H9 (cell line): ENCODE measurements around the gene NAV1. TPM values are rescaled to one million over a fixed set of nuclear protein-coding genes. Genes with fewer than 3 reads are reported as not detected.

Source experiments
- DNase-seq: peaks from one replicate; pipeline ENCODE4 v3.0.0-alpha.2; 2017
- H2AFZ ChIP-seq: one replicate; pipeline ENCODE4 v1.6.1; 2013; ENCODE audit warnings: mild to moderate bottlenecking, low read length, control low read depth, moderate library complexity
- H2AK5ac ChIP-seq: 2 replicates; pipeline ENCODE4 v1.6.1; 2013; ENCODE audit warnings: low read length, control low read depth, mixed read lengths; ENCODE audit not compliant: insufficient read length
- H2BK120ac ChIP-seq: one replicate; pipeline ENCODE4 v1.6.1; 2013; ENCODE audit warnings: low read depth, mild to moderate bottlenecking, low read length, control low read depth, inconsistent platforms; ENCODE audit not compliant: poor library complexity, severe bottlenecking
- H2BK12ac ChIP-seq: 2 replicates; pipeline ENCODE4 v1.6.1; 2013; ENCODE audit warnings: low read length, control low read depth, mixed read lengths, low read depth; ENCODE audit not compliant: insufficient read length
- H2BK15ac ChIP-seq: 2 replicates; pipeline ENCODE4 v1.6.1; 2013; ENCODE audit warnings: low read depth, low read length, control low read depth
- H2BK20ac ChIP-seq: one replicate; pipeline ENCODE4 v1.6.1; 2013; ENCODE audit warnings: low read depth, mild to moderate bottlenecking, low read length, control low read depth, inconsistent platforms; ENCODE audit not compliant: poor library complexity, severe bottlenecking
- H2BK5ac ChIP-seq: 2 replicates; pipeline ENCODE4 v1.6.1; 2013; ENCODE audit warnings: low read length, control low read depth, mixed read lengths; ENCODE audit not compliant: insufficient read length
- H3K14ac ChIP-seq: 2 replicates; pipeline ENCODE4 v1.6.1; 2013; ENCODE audit warnings: low read length, control low read depth; ENCODE audit not compliant: insufficient read depth
- H3K18ac ChIP-seq: 2 replicates; pipeline ENCODE4 v1.6.1; 2013; ENCODE audit warnings: low read depth, mild to moderate bottlenecking, mixed read lengths, low read length, control low read depth; ENCODE audit not compliant: insufficient read length
- H3K23ac ChIP-seq: 2 replicates; pipeline ENCODE4 v1.6.1; 2013; ENCODE audit warnings: low read length, control low read depth, mixed read lengths, low read depth; ENCODE audit not compliant: insufficient read length
- H3K23me2 ChIP-seq: 2 replicates; pipeline ENCODE4 v1.6.1; 2013; ENCODE audit warnings: low read depth, mild to moderate bottlenecking, mixed read lengths, low read length, control low read depth; ENCODE audit not compliant: insufficient read length, poor library complexity, severe bottlenecking
- H3K27ac ChIP-seq: 2 replicates; pipeline ENCODE4 v1.5.1; 2013; ENCODE audit warnings: low read length, control low read depth, mixed read lengths, low read depth; ENCODE audit not compliant: insufficient read length
- H3K27me3 ChIP-seq: 2 replicates; pipeline ENCODE4 v1.6.1; 2013; ENCODE audit warnings: low read length, control low read depth, inconsistent platforms; ENCODE audit not compliant: insufficient read depth
- H3K4ac ChIP-seq: 2 replicates; pipeline ENCODE4 v1.6.1; 2013; ENCODE audit warnings: low read depth, mild to moderate bottlenecking, control low read depth, inconsistent platforms, low read length, moderate library complexity
- H3K4me1 ChIP-seq: 2 replicates; pipeline ENCODE4 v1.6.1; 2013; ENCODE audit warnings: low read length, control low read depth, inconsistent platforms; ENCODE audit not compliant: insufficient read depth
- H3K4me2 ChIP-seq: 2 replicates; pipeline ENCODE4 v1.6.1; 2013; ENCODE audit warnings: low read length, control low read depth, mixed read lengths; ENCODE audit not compliant: insufficient read length, insufficient read depth
- H3K56ac ChIP-seq: 2 replicates; pipeline ENCODE4 v1.6.1; 2013; ENCODE audit warnings: low read depth, mild to moderate bottlenecking, mixed read lengths, low read length, control low read depth; ENCODE audit not compliant: insufficient read length
- H3K79me1 ChIP-seq: 2 replicates; pipeline ENCODE4 v1.6.1; 2013; ENCODE audit warnings: low read depth, mild to moderate bottlenecking, moderate library complexity, low read length, control low read depth, inconsistent platforms; ENCODE audit not compliant: insufficient read depth, poor library complexity, severe bottlenecking
- H3K79me2 ChIP-seq: 2 replicates; pipeline ENCODE4 v1.6.1; 2013; ENCODE audit warnings: low read length, control low read depth, inconsistent platforms; ENCODE audit not compliant: insufficient read depth
- H3K9ac ChIP-seq: 2 replicates; pipeline ENCODE4 v1.6.1; 2013; ENCODE audit warnings: low read length, control low read depth, mixed read lengths; ENCODE audit not compliant: insufficient read length; ENCODE audit errors: extremely low read depth
- H3K9me3 ChIP-seq: one replicate; pipeline ENCODE4 v1.6.1; 2013; ENCODE audit warnings: low read depth, low read length, inconsistent platforms; ENCODE audit not compliant: control insufficient read depth
- H3T11ph ChIP-seq: one replicate; pipeline ENCODE4 v1.6.1; 2013; ENCODE audit warnings: mild to moderate bottlenecking, low read length, control low read depth, inconsistent platforms
- H4K20me1 ChIP-seq: one replicate; pipeline ENCODE4 v1.6.1; 2013; ENCODE audit not compliant: control insufficient read depth, insufficient read length, insufficient read depth
- H4K5ac ChIP-seq: 2 replicates; pipeline ENCODE4 v1.6.1; 2013; ENCODE audit warnings: low read depth, mild to moderate bottlenecking, mixed read lengths, low read length, control low read depth; ENCODE audit not compliant: insufficient read length
- H4K8ac ChIP-seq: replicated peaks from 2 replicates; pipeline ENCODE4 v1.6.1; 2013; ENCODE audit warnings: low read length, control low read depth, mixed read lengths, low read depth; ENCODE audit not compliant: insufficient read length
- H4K91ac ChIP-seq: 2 replicates; pipeline ENCODE4 v1.6.1; 2013; ENCODE audit warnings: low read depth, mild to moderate bottlenecking, moderate library complexity, mixed read lengths, low read length, control low read depth; ENCODE audit not compliant: insufficient read length
- H3K27ac Mint-ChIP-seq, 3 experiments: 2 replicates in 2 of 3; 3 replicates in 1 of 3; pipeline ENCODE4 v1.8.0; 2020 to 2021; ENCODE audit warnings: mixed read lengths in 3 of 3, mild to moderate bottlenecking in 1 of 3, moderate library complexity in 1 of 3
- H3K27me3 Mint-ChIP-seq: 2 replicates; pipeline ENCODE4 v1.8.0; 2021; ENCODE audit warnings: low read depth, mild to moderate bottlenecking, moderate library complexity, mixed read lengths
- H3K36me3 Mint-ChIP-seq, 3 experiments: 2 replicates in 2 of 3; 3 replicates in 1 of 3; pipeline ENCODE4 v1.8.0; 2020 to 2021; ENCODE audit warnings: low read depth in 3 of 3, mixed read lengths in 3 of 3; ENCODE audit not compliant: insufficient read depth in 1 of 3
- H3K4me1 Mint-ChIP-seq, 2 experiments: 2 replicates each; pipeline ENCODE4 v1.8.0; 2020; ENCODE audit warnings: mixed read lengths in 2 of 2
- H3K4me3 Mint-ChIP-seq, 2 experiments: 2 replicates in 1 of 2; 3 replicates in 1 of 2; pipeline ENCODE4 v1.8.0; 2020 to 2021; ENCODE audit warnings: mild to moderate bottlenecking in 2 of 2, mixed read lengths in 2 of 2, moderate library complexity in 1 of 2
- H3K9me3 Mint-ChIP-seq, 2 experiments: 2 replicates in 1 of 2; 3 replicates in 1 of 2; pipeline ENCODE4 v1.8.0; 2020; ENCODE audit warnings: mild to moderate bottlenecking in 2 of 2, mixed read lengths in 2 of 2, moderate library complexity in 1 of 2
- CTCF ChIP-seq: fragments of 200-600 bp; sonication (generic); conservative IDR thresholded peaks from 3 replicates; pipeline ENCODE4 v1.8.0; 2021; ENCODE audit warnings: antibody characterized with exemption, mild to moderate bottlenecking
- WGBS: extraction: QIAGEN DNeasy Blood & Tissue Kit; methylation state at CpG from one replicate; pipeline ENCODE4 v1.1.7; 2013; ENCODE audit warnings: missing lambda C conversion rate, low lambda C conversion rate, mixed read lengths; ENCODE audit not compliant: insufficient read length; ENCODE audit errors: extremely low coverage; 5-methylcytosine and 5-hydroxymethylcytosine counted together
- total RNA-seq: library from RNA; stranded (reverse); gene quantifications from 2 replicates; pipeline ENCODE4 v1.2.1, GENCODE V29; 2021

NAV1 gene
- total RNA-seq, 1 experiment from 2014 or later = 20.5 TPM

GRCh38 chr1:201570181-201570885 is 31.4 kb downstream of the NAV1 start:
- Histone ChIP-seq H2BK12ac (no peak overlapping the region), H4K8ac (no peak overlapping the region), H3K14ac (no peak overlapping the region), H2BK15ac (no peak overlapping the region), H3K56ac (no peak overlapping the region), H2BK120ac (no peak overlapping the region), H3K9me3 (no peaks in the 10 kb centered on the region), H3K23ac (no peak overlapping the region), H2BK20ac (no peak overlapping the region), H3K79me1 (no peaks in the 10 kb centered on the region), H3K4ac (no peak overlapping the region), H4K20me1 (no peaks in the 10 kb centered on the region), H3K27me3 (no peaks in the 10 kb centered on the region), H3K18ac (no peak overlapping the region), H3K9ac (no peak overlapping the region), H3K23me2 (no peaks in the 10 kb centered on the region), H3T11ph (no peak overlapping the region), H2BK5ac (no peak overlapping the region), H3K4me1 (0 out of 2 replicates have a peak, but pooled peaks cover 2% of the 10 kb centered on the region), H2AFZ (no peak overlapping the region), H4K91ac (no peak overlapping the region), H4K5ac (no peak overlapping the region), H3K4me2 (no peak overlapping the region), H3K27ac (no peak overlapping the region), H2AK5ac (no peak overlapping the region), H3K79me2 (no peaks in the 10 kb centered on the region)
- Mint-ChIP-seq H3K4me1 (peaks cover 4 to 17% of the 10 kb centered on the region in 2 experiments), H3K36me3 (no peaks in the 10 kb centered on the region; a peak in 1 of 7 replicates), H3K27me3 (peaks cover 4% of the 10 kb centered on the region), H3K9me3 (peaks cover 0 to 2% of the 10 kb centered on the region in 2 experiments; a peak in 3 of 5 replicates), H3K27ac (no peak overlapping the region; a peak in 2 of 7 replicates), H3K4me3 (no peak overlapping the region)
- WGBS = no CpG with 5 or more reads among the region's 4 CpGs
- no peak for TF ChIP-seq CTCF
- no peak for DNase-seq
